Heart right ventricle (tissue), 16 donors: ENCODE data around the gene RAB10. TPM values are rescaled to one million over a fixed set of nuclear protein-coding genes. Genes with fewer than 3 reads are reported as not detected.

Experiments
- ATAC-seq, 8 donors: fragments of 200-7000 bp; cut with Tn5 transposase; one replicate each; pipeline ENCODE4 v1.9.1; 2020; ENCODE audit warnings: mild to moderate bottlenecking in 8 of 8, moderate library complexity in 8 of 8, moderate number of reproducible peaks in 1 of 8
- DNase-seq, 2 donors: peaks; one replicate each; pipeline ENCODE4 v3.0.0-alpha.2; 2020
- H3K27ac ChIP-seq, 10 donors: fragments of 200-600 bp; sonication (generic) in 2 of 10; one replicate each; pipeline versions ENCODE4 v1.5.0 to v1.8.0; 2020 to 2022; ENCODE audit warnings: mild to moderate bottlenecking in 3 of 10
- H3K27me3 ChIP-seq, 7 donors: fragments of 200-600 bp; one replicate each; pipeline ENCODE4 v1.8.0; 2021 to 2022; ENCODE audit warnings: mild to moderate bottlenecking in 2 of 7
- H3K36me3 ChIP-seq, 9 donors: fragments of 200-600 bp; sonication (generic) in 1 of 9; one replicate each; pipeline versions ENCODE4 v1.5.0 to v1.8.0; 2020 to 2022; ENCODE audit warnings: mild to moderate bottlenecking in 2 of 9
- H3K4me1 ChIP-seq, 9 donors: fragments of 200-600 bp; sonication (generic) in 1 of 9; one replicate each; pipeline versions ENCODE4 v1.5.0 to v1.8.0; 2020 to 2022; ENCODE audit warnings: mild to moderate bottlenecking in 4 of 9
- H3K4me3 ChIP-seq, 10 donors: fragments of 200-600 bp; sonication (generic) in 2 of 10; one replicate each; pipeline versions ENCODE4 v1.5.0 to v1.8.0; 2020 to 2022; ENCODE audit warnings: mild to moderate bottlenecking in 7 of 10, moderate library complexity in 2 of 10
- H3K9me3 ChIP-seq, 11 donors: fragments of 200-600 bp in 10 of 11; sonication (generic) in 2 of 11; one replicate each; pipeline versions ENCODE4 v1.5.0 to v1.8.0; 2013 to 2022; ENCODE audit warnings: mild to moderate bottlenecking in 2 of 11, control low read depth in 1 of 11, moderate library complexity in 1 of 11
- CTCF ChIP-seq, 9 donors: fragments of 200-600 bp; sonication (generic) in 2 of 9; IDR thresholded peaks; one replicate each; pipeline versions ENCODE4 v1.5.0 to v1.8.0; 2021 to 2022; ENCODE audit warnings: antibody characterized with exemption in 9 of 9, mild to moderate bottlenecking in 5 of 9, moderate library complexity in 1 of 9
- WGBS, 2 donors: extraction: QIAGEN DNeasy Blood & Tissue Kit; methylation state at CpG; one replicate each; pipeline ENCODE4 v1.1.7; 2013; ENCODE audit warnings: inconsistent platforms in 1 of 2; 5-methylcytosine and 5-hydroxymethylcytosine counted together
- intact Hi-C, 10 donors: fragments of 100-400 bp; cut with DNase I; formaldehyde crosslinking; loops; one replicate each; pipeline versions ENCODE4 v1.11.1 to v1.14.2; 2022
- polyA plus RNA-seq, 2 donors: library from polyadenylated mRNA; stranded (reverse); fragments of 200-250 nt; gene quantifications; one replicate each; pipeline ENCODE4 v1.2.3, GENCODE V29; 2013
- total RNA-seq, 10 donors: library from RNA; stranded (reverse); fragmentation: NEBNext Ultra II Directional in 3 of 10; extraction: Animal tissue kit (Norgen Biotek cat#: 25700) in 3 of 10; gene quantifications; one replicate each; pipeline versions ENCODE4 v1.2.1 to v1.2.4, GENCODE V29; 2021 to 2023
- donor health status: Arrhythmogenic right ventricular cardiomyopathy.
- donor health status: ischemic (EF 13 %, LVEDD 7.1; RV severe dilation, severe dysfunction).
- donor health status: healthy with polysubstance abuse.
- donor health status: DM: no; HTN: yes; CAD: no.
- donor health status: DM: no; HTN: no; CAD: no.
- donor health status: ischemic (EF 25% LVEDD 6.9; RV normal size, moderate dysfunction).
- donor health status: ischemic (EF 25% LVEDD 5.7; RV mildly dilated, moderate dysfunction).
- donor health status: healthy.
- donor health status: DM: yes; HTN: yes; CAD: no.
- donor health status: Ischemic cardiomyopathy.
- donor health status: ischemic (EF 35%, LVEDD 5.7; RV mildly dilated, moderate dysfunction).
- donor health status: nonischemic (EF 11% LVEDD 7.7; RV severe dilation, severe dysfunction).
- donor health status: DM: yes; HTN: yes; CAD: no.
- donor health status: PGD.
- donor health status: ischemic (EF 29% LVEDD 5.4; RV normal size, mild dysfunction).
- donor health status: nonischemic (EF 23%, LVEDD 6.1; RV moderate dilation, normal function).

Gene RAB10
- total and polyA plus RNA-seq, 12 donors: 32.2 to 110 (median 94.2) TPM

GRCh38 chr2:26002632-26003310 lies 31.1 kb upstream of the RAB10 start:
- Histone ChIP-seq H3K4me1 (peaks cover 8 to 58% (median 13%) of the 10 kb centered on the region in 9 donors), H3K36me3 (no peaks in the 10 kb centered on the region), H3K4me3 (no peak overlapping the region), H3K27me3 (no peaks in the 10 kb centered on the region), H3K9me3 (no peaks in the 10 kb centered on the region), H3K27ac (peak overlapping the region in 5 of 10 donors; percentile 8 to 87 (median 19))
- no peak for DNase-seq
- 81 to 85% methylated on average over 9 of the region's 9 CpGs for WGBS, 2 donors
- TF ChIP-seq CTCF (IDR thresholded peaks at IDR 0.05): no peak
- ATAC-seq: peak; percentile 37 to 72 (median 57)
- intact Hi-C loops: no loop called here

- 97% methylated on average over 1 of the region's 1 CpG for WGBS, 2 donors
- Histone ChIP-seq H3K9me3 (peaks cover 0 to 4% (median 0%) of the 10 kb centered on the region in 11 donors), H3K27ac (peak overlapping the region in 1 of 10 donors; percentile 79), H3K27me3 (no peaks in the 10 kb centered on the region), H3K4me1 (peaks cover 0 to 58% (median 6%) of the 10 kb centered on the region in 9 donors), H3K36me3 (no peaks in the 10 kb centered on the region), H3K4me3 (no peak overlapping the region)
- no peak for TF ChIP-seq CTCF (IDR thresholded peaks at IDR 0.05)
- ATAC-seq (no peak), DNase-seq (no peak)
- intact Hi-C loops: no loop called here
Observed at GRCh38 chr2:26008095-26008494, 25.8 kb upstream of the RAB10 start.

GRCh38 chr2:26008851-26009566 lies 24.9 kb upstream of the RAB10 start:
- no peak for TF ChIP-seq CTCF (IDR thresholded peaks at IDR 0.05)
- H3K4me1 ChIP-seq: peaks cover 0 to 51% (median 6%) of the 10 kb centered on the region in 9 donors
- peak; percentile 58 to 83 (median 74) for ATAC-seq
- 67 to 73% methylated on average over 2 of the region's 2 CpGs for WGBS, 2 donors
- peak overlapping the region in 1 of 10 donors; percentile 79 for H3K27ac ChIP-seq
- no peaks in the 10 kb centered on the region for H3K27me3 ChIP-seq
- intact Hi-C loops: no loop called here
- peaks cover 0 to 4% (median 0%) of the 10 kb centered on the region in 11 donors for H3K9me3 ChIP-seq
- H3K36me3 ChIP-seq: no peaks in the 10 kb centered on the region
- peak in 1 of 2 donors; percentile 52 for DNase-seq
- H3K4me3 ChIP-seq: no peak overlapping the region

- Histone ChIP-seq H3K27ac (peak overlapping the region in 1 of 10 donors; percentile 28), H3K36me3 (no peaks in the 10 kb centered on the region), H3K27me3 (no peaks in the 10 kb centered on the region), H3K4me3 (no peak overlapping the region), H3K9me3 (peaks cover 0 to 4% (median 0%) of the 10 kb centered on the region in 11 donors), H3K4me1 (peaks cover 0 to 51% (median 6%) of the 10 kb centered on the region in 9 donors)
- no peak for ATAC-seq
- no peak for DNase-seq
- whole genome bisulfite sequencing, 2 donors: 75 to 85% methylated on average over 2 of the region's 2 CpGs
- TF ChIP-seq CTCF (IDR thresholded peaks at IDR 0.05): no peak
- intact Hi-C loops: no loop called here
Observed at GRCh38 chr2:26009567-26009963, 24.3 kb upstream of the RAB10 start.
